DND-41 (cell line): ENCODE data around the gene TAF6L.

Experiments
- ATAC-seq: fragments of 200-7000 bp; cut with Tn5 transposase; 3 replicates; pipeline ENCODE4 v1.9.1; 2021; ENCODE audit warnings: low read depth; ENCODE audit not compliant: insufficient read depth
- DNase-seq: peaks from one replicate; pipeline ENCODE4 v3.0.0-alpha.2; 2020
- H2AFZ ChIP-seq: 2 replicates; pipeline ENCODE4 v1.6.0; 2012; ENCODE audit warnings: low read depth, low read length
- H3K27ac ChIP-seq: 2 replicates; pipeline ENCODE4 v1.5.1; 2012; ENCODE audit warnings: low read length, inconsistent platforms
- H3K27me3 ChIP-seq: fragments of 200-600 bp; sonication (generic); 2 replicates; pipeline ENCODE4 v1.6.0; 2012; ENCODE audit warnings: low read length, mild to moderate bottlenecking, inconsistent platforms; ENCODE audit not compliant: insufficient read depth, poor library complexity
- H3K36me3 ChIP-seq: 2 replicates; pipeline ENCODE4 v1.5.1; 2012; ENCODE audit warnings: low read length, inconsistent platforms; ENCODE audit not compliant: insufficient read depth
- H3K4me1 ChIP-seq: 2 replicates; pipeline ENCODE4 v1.5.1; 2012; ENCODE audit warnings: mild to moderate bottlenecking, low read length; ENCODE audit not compliant: insufficient read depth
- H3K4me2 ChIP-seq: 2 replicates; pipeline ENCODE4 v1.6.0; 2012; ENCODE audit warnings: mild to moderate bottlenecking, moderate library complexity, low read length, inconsistent platforms; ENCODE audit not compliant: insufficient read depth
- H3K4me3 ChIP-seq, 2 experiments: fragments of 200-600 bp in 1 of 2; shearing (Covaris generic) in 1 of 2; 2 replicates each; pipeline ENCODE4 v1.5.1; 2012 to 2016; ENCODE audit warnings: inconsistent platforms in 2 of 2, low read length in 2 of 2, mild to moderate bottlenecking in 2 of 2, low read depth in 1 of 2, moderate library complexity in 1 of 2
- H3K79me2 ChIP-seq: 2 replicates; pipeline ENCODE4 v1.6.0; 2012; ENCODE audit warnings: low read length, inconsistent platforms; ENCODE audit not compliant: insufficient read depth
- H3K9ac ChIP-seq: 2 replicates; pipeline ENCODE4 v1.6.0; 2012; ENCODE audit warnings: low read depth, mild to moderate bottlenecking, inconsistent platforms, low read length, moderate library complexity
- H3K9me3 ChIP-seq: 2 replicates; pipeline ENCODE4 v1.5.1; 2012; ENCODE audit warnings: low read length, moderate library complexity, mild to moderate bottlenecking, inconsistent platforms; ENCODE audit not compliant: insufficient read depth, severe bottlenecking
- H4K20me1 ChIP-seq: 2 replicates; pipeline ENCODE4 v1.6.0; 2012; ENCODE audit warnings: low read length; ENCODE audit not compliant: insufficient read depth
- CTCF ChIP-seq: IDR thresholded peaks from 2 replicates; pipeline ENCODE4 v1.5.1; 2012; ENCODE audit warnings: borderline replicate concordance, low read length, moderate library complexity, mild to moderate bottlenecking; ENCODE audit not compliant: poor library complexity, severe bottlenecking; ENCODE audit errors: extremely low read depth
- EZH2 ChIP-seq: IDR thresholded peaks from 3 replicates; pipeline ENCODE4 v1.6.1; 2012; ENCODE audit warnings: borderline replicate concordance, low read depth, mild to moderate bottlenecking, moderate library complexity, low read length, inconsistent platforms; ENCODE audit not compliant: severe bottlenecking

The TAF6L gene

GRCh38 chr11:62774407-62774806, 3.2 kb downstream of the TAF6L start:
- Histone ChIP-seq H2AFZ (no peak overlapping the region), H3K9me3 (no peaks in the 10 kb centered on the region), H3K4me3 (no peak overlapping the region), H3K27me3 (no peaks in the 10 kb centered on the region), H3K4me1 (peaks cover 27% of the 10 kb centered on the region), H4K20me1 (no peaks in the 10 kb centered on the region), H3K36me3 (peaks cover 46% of the 10 kb centered on the region), H3K4me2 (no peak overlapping the region), H3K27ac (no peak overlapping the region), H3K9ac (no peak overlapping the region), H3K79me2 (peaks cover 35% of the 10 kb centered on the region)
- DNase-seq (no peak), ATAC-seq (no peak)
- TF ChIP-seq CTCF (no peak), EZH2 (no peak)

DNA sequence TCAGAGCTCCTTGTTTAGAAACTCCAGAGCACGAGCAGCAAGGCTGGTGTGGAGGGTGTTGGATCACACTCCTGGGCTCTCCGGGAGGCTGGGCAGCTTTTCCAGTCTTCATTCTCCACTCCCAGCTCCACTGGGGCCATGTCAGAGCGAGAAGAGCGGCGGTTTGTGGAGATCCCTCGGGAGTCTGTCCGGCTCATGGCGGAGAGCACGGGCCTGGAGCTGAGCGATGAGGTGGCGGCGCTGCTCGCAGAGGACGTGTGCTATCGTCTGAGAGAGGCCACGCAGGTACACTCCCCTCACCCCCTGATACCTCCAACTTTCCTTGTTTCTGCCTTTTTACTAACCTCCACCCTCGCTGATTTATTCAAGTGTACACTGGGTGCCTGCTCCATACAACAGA, 4.5 kb downstream of the TAF6L start:
- Histone ChIP-seq H2AFZ (no peak overlapping the region), H3K27me3 (no peaks in the 10 kb centered on the region), H4K20me1 (no peaks in the 10 kb centered on the region), H3K4me1 (peaks cover 15% of the 10 kb centered on the region), H3K36me3 (peaks cover 49% of the 10 kb centered on the region), H3K27ac (no peak overlapping the region), H3K9ac (no peak overlapping the region), H3K4me3 (no peak overlapping the region), H3K79me2 (peaks cover 35% of the 10 kb centered on the region), H3K4me2 (no peak overlapping the region), H3K9me3 (no peaks in the 10 kb centered on the region)
- ATAC-seq (no peak), DNase-seq (no peak)
- TF ChIP-seq EZH2 (no peak), CTCF (no peak)

DNA sequence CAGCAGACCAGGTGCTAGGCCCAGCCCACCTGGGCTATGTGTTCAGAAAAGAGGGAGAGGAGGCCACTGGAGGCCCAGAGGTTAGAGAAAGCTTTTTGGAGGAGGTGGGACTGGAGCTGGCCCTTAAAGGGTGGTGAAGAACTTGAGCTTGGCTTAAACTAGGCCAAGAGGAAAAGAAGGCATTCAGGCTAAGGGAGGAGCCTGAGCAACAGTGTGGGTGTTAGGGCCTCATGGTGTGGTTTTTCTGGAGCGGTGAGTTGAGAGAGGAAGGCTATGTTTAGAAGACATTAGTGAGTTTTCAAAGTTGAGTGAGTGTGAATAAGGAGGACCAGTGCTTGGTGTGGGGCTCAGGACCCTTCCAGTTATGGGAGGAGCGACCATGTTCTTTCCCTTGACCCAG, 6.2 kb downstream of the TAF6L start:
- peaks cover 57% of the 10 kb centered on the region for H3K36me3 ChIP-seq
- ATAC-seq (no peak), DNase-seq (no peak)
- no peak overlapping the region for H3K4me2 ChIP-seq
- no peaks in the 10 kb centered on the region for H3K27me3 ChIP-seq
- no peak overlapping the region for H3K27ac ChIP-seq
- no peak overlapping the region for H3K4me3 ChIP-seq
- H4K20me1 ChIP-seq = no peaks in the 10 kb centered on the region
- H3K79me2 ChIP-seq = peaks cover 25% of the 10 kb centered on the region
- TF ChIP-seq EZH2 = no peak
- TF ChIP-seq CTCF = no peak
- H3K9me3 ChIP-seq = no peaks in the 10 kb centered on the region
- no peak overlapping the region for H2AFZ ChIP-seq
- no peak overlapping the region for H3K9ac ChIP-seq
- peaks cover 5% of the 10 kb centered on the region for H3K4me1 ChIP-seq

DNA sequence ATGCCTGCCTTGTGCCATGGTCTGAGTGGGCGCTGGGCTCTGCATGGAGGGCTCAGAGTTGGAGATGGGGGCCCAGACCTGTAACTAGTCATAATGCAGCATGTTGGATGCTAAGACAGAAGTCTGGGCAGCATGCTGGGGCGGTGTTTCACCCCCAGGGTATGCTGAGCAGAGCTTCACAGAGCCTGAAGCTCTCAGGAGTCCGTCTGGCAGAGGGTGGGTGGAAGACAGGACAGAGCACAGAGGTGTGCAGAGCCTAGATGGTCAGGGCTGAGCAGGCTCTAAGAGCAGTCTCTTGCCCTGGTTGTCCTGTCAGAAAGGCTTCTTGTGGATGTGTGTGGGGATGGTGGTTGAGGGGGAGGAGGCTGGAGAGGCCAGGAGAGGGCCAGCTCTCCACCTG, 7.2 kb downstream of the TAF6L start:
- ATAC-seq = no peak
- 0 out of 2 replicates have a peak, but pooled peaks cover 3% of the 10 kb centered on the region for H3K4me1 ChIP-seq
- no peaks in the 10 kb centered on the region for H4K20me1 ChIP-seq
- DNase-seq = no peak
- H3K4me3 ChIP-seq = no peak overlapping the region
- no peak overlapping the region for H3K27ac ChIP-seq
- no peaks in the 10 kb centered on the region for H3K27me3 ChIP-seq
- peaks cover 15% of the 10 kb centered on the region for H3K79me2 ChIP-seq
- TF ChIP-seq EZH2 (no peak), CTCF (no peak)
- no peak overlapping the region for H3K4me2 ChIP-seq
- H3K9ac ChIP-seq = no peak overlapping the region
- peaks cover 63% of the 10 kb centered on the region for H3K36me3 ChIP-seq
- H2AFZ ChIP-seq = no peak overlapping the region
- no peaks in the 10 kb centered on the region for H3K9me3 ChIP-seq
